RCC 7860 (cell line): ENCODE results near the gene UBE2D3.

Experiments used
- DNase-seq: peaks from one replicate; pipeline ENCODE4 v3.0.0-alpha.2; 2015; ENCODE audit warnings: low spot score
- FAIRE-seq: peaks from 2 replicates; lab custom pipeline; 2012; peaks lifted over from hg19 to GRCh38; lab: Jason Lieb, UNC

Gene UBE2D3

GRCh38 chr4:102758241-102759160, 68.8 kb downstream of the UBE2D3 start:
- DNase-seq = no peak
- no peak for FAIRE-seq

- DNase-seq = no peak
- no peak for FAIRE-seq
Observed at GRCh38 chr4:102757681-102758080, 69.7 kb downstream of the UBE2D3 start.

GRCh38 chr4:102754044-102754443, 73.3 kb downstream of the UBE2D3 start:
- no peak for DNase-seq
- no peak for FAIRE-seq

- DNase-seq = no peak
- FAIRE-seq = no peak
Observed at GRCh38 chr4:102751941-102752340, 75.4 kb downstream of the UBE2D3 start.
